Bronchial epithelial cell (primary cell): Measurements from ENCODE around the gene SULT2B1. TPM values are rescaled to one million over a fixed set of nuclear protein-coding genes. Genes with fewer than 3 reads are reported as not detected.

Source experiments
- DNase-seq: peaks from one replicate; pipeline ENCODE4 v3.0.0-alpha.2; 2010; ENCODE audit warnings: low read depth
- FAIRE-seq: peaks from 2 replicates; lab custom pipeline; 2011; peaks lifted over from hg19 to GRCh38; lab: Jason Lieb, UNC
- H3K27me3 ChIP-seq: 2 replicates; pipeline ENCODE4 v1.5.1; 2011; ENCODE audit warnings: low read length; ENCODE audit not compliant: control insufficient read depth, insufficient read depth
- H3K36me3 ChIP-seq: 2 replicates; pipeline ENCODE4 v1.5.1; 2011; ENCODE audit warnings: low read length; ENCODE audit not compliant: control insufficient read depth, insufficient read depth
- H3K4me3 ChIP-seq: 2 replicates; pipeline ENCODE4 v1.5.1; 2011; ENCODE audit warnings: mild to moderate bottlenecking, low read depth, low read length, control low read depth
- CTCF ChIP-seq: IDR thresholded peaks from 2 replicates; pipeline ENCODE4 v1.5.1; 2011; ENCODE audit warnings: mild to moderate bottlenecking, moderate library complexity, low read length, control low read depth, inconsistent platforms; ENCODE audit not compliant: insufficient read depth, severe bottlenecking
- total RNA-seq: library from RNA; depleted of rRNA; stranded (reverse); fragments of >200 nt; gene quantifications from 2 replicates; pipeline ENCODE4 v1.2.1, GENCODE V29; 2014

The SULT2B1 gene
- total RNA-seq, 1 donor from 2014 or later = 3.4 TPM

GRCh38 chr19:48616041-48616436 is 64.1 kb downstream of the SULT2B1 start:
- H3K4me3 ChIP-seq = no peak overlapping the region
- DNase-seq (no peak), FAIRE-seq (no peak)
- H3K27me3 ChIP-seq = no peaks in the 10 kb centered on the region
- peaks cover 28% of the 10 kb centered on the region for H3K36me3 ChIP-seq
- TF ChIP-seq CTCF = no peak

- no peak for TF ChIP-seq CTCF
- Histone ChIP-seq H3K36me3 (peaks cover 28% of the 10 kb centered on the region), H3K4me3 (no peak overlapping the region), H3K27me3 (no peaks in the 10 kb centered on the region)
- DNase-seq (no peak), FAIRE-seq (no peak)
Measured at GRCh38 chr19:48616491-48617056, 64.6 kb downstream of the SULT2B1 start.

GRCh38 chr19:48617146-48617937 is 65.4 kb downstream of the SULT2B1 start:
- no peak for TF ChIP-seq CTCF
- FAIRE-seq (no peak), DNase-seq (no peak)
- H3K4me3 ChIP-seq = peak overlapping the region; percentile 83
- H3K27me3 ChIP-seq = no peaks in the 10 kb centered on the region
- H3K36me3 ChIP-seq = peaks cover 28% of the 10 kb centered on the region

GRCh38 chr19:48618278-48618915 is 66.4 kb downstream of the SULT2B1 start:
- H3K36me3 ChIP-seq = peaks cover 28% of the 10 kb centered on the region
- FAIRE-seq (no peak), DNase-seq (no peak)
- TF ChIP-seq CTCF = no peak
- H3K27me3 ChIP-seq = no peaks in the 10 kb centered on the region
- peak overlapping the region; percentile 83 for H3K4me3 ChIP-seq

- peak; percentile 55 for FAIRE-seq
Measured at GRCh38 chr19:48618916-48619691, 67.1 kb downstream of the SULT2B1 start, which contains the start of the genes RPL18 and SPHK2. RPL18 (minus strand) TSS chr19:48619178; CDS start chr19:48619143, 35 bp downstream. SPHK2 (plus strand) TSS chr19:48619506; CDS start chr19:48620515, 1,009 bp downstream.

More at GRCh38 chr19:48618916-48619691, 67.1 kb downstream of the SULT2B1 start, which contains the start of the genes RPL18 and SPHK2:
- no peak for TF ChIP-seq CTCF
- peak; percentile 97 for DNase-seq
- H3K4me3 ChIP-seq = peak within 1 kb of the TSS; percentile 83
- H3K27me3 ChIP-seq = no peaks in the 10 kb centered on the region
- peaks cover 26% of the 10 kb centered on the region for H3K36me3 ChIP-seq
